HG02763 (cell line): ENCODE measurements around the gene KIAA0513.
"Not testable (repeated sequence)": the region's sequence is repeated elsewhere in the genome, so short reads cannot be mapped to it uniquely, and the experiment has no call there.

Experiments used
- ATAC-seq: cut with Tn5 transposase; IDR thresholded peaks from one replicate; pipeline ENCODE4 v1.9.1; 2021; ENCODE audit warnings: mild to moderate bottlenecking, moderate library complexity; ENCODE audit not compliant: unreplicated experiment

KIAA0513 gene

DNA sequence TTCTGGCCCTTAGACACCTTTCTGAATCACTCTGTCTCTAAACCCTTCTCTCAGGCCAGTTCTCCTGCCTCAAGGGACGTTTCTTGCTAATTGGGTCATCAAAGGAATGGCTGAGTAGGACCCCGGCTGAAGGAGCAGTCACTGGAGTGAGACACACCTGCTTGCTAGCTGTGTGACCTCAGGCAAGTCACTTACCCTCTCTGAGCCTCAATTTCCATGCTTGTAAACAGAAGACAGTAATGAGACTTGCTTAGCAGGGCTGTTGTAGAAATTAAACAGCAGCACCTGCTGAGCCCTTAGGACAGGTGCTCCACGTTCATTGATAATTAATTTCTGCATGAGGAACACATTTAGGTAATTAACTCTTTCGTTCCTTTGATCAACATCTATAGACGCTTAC lies 77.9 kb downstream of the KIAA0513 start:
- no peak for ATAC-seq

DNA sequence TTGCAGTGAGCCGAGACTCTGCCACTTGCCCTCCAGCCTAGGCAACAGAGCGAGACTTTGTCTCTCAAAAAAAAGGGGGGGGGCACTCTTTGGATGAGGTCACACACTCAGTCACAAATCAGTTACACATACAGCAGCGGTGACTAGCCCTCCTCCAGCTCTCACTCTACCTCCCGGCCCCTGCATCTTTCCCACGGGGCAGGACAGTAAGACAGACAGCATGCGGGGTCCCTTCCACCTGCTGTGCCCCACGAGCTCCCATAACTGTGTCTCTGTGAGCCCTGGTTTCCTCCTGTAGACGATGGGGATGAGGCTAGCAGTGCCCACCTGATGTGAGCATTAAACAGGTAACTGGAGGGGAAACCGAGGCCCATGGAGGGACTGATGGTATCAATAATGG lies 79.5 kb downstream of the KIAA0513 start:
- no peak for ATAC-seq

DNA sequence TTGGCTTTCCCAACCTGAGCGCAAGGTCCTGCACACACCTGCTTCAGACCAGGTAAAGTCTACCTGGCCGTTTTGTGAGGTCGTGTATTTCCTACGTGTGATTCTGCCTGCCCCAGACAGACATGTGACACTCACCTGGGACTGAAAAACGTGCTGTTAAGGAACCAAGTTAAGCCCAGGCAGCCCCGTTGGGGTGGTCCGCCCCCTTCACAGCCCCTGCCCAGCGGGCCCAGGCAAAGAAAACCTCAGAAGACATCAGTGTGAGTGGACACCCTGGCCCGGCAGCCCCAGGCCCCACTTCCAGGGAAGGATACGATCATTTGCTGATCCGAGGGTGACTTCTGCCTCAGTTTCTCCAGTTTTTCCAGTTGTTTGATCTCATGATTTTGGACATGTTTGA lies 79.9 kb downstream of the KIAA0513 start:
- ATAC-seq: no peak

DNA sequence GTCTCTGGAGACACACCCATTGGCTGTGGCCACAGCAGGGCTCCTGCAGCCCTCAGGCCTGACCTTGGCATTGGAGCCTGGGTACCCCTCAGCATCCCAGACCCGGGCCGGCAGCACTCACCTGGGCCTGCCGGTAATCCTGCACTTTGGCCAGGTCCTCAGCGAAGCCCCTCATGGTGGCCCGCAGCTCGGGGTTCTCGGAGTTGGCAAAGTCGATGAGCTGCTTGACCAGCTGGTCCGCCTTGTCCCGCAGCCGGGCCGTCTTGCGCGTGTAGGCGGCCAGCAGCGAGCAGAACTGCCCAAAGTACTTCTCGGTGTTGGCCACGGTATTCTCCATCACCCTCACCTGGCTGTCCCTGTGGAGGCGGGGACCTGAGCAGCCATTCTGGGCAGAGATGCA lies 82.5 kb downstream of the KIAA0513 start:
- ATAC-seq: no peak

DNA sequence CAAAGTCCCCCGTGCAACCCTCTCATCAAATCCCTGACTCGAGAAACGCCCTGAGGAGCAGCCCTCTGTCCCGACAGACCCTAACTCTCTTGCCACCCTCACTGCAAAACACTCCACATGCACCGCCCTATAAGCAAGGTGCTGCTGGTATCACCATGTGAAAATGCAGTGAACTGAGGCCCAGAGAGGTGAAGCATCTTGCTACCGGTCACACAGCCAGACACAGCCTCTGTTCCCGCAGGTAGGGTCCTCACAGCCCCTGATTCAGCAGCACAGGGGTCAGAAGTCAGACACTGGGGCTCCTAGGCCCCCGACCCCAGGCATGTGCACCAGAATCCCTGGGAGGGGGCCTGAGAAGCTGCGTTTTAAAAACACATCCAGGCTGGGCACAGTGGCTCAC lies 83.6 kb downstream of the KIAA0513 start:
- no peak for ATAC-seq

DNA sequence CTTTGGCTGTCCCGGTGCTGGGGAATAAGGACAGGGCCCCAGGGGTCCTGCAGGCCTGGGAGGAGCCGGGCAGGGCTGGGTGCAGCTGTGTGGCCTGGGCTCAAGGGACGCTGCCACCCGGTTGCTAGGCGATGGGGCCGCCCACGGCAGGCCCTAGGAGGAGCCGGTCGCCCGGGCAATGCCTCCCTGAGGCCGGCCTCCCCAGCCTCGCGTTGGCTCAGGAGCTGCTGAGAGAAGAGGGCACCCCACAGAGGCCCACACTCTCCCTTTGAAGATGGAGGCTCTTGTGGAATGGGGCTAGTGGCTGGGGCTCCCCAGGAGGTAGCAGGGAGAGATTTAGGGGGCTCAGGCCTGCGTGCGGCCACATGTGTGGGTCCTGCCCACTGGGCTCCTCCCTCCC lies 84.8 kb downstream of the KIAA0513 start, which contains the start of gene CIBAR2:
Gene CIBAR2, minus strand, starts transcription at position 109 of the 400 bp plus-strand sequence. CDS start 120 bp downstream, outside the sequence.
- no peak for ATAC-seq

DNA sequence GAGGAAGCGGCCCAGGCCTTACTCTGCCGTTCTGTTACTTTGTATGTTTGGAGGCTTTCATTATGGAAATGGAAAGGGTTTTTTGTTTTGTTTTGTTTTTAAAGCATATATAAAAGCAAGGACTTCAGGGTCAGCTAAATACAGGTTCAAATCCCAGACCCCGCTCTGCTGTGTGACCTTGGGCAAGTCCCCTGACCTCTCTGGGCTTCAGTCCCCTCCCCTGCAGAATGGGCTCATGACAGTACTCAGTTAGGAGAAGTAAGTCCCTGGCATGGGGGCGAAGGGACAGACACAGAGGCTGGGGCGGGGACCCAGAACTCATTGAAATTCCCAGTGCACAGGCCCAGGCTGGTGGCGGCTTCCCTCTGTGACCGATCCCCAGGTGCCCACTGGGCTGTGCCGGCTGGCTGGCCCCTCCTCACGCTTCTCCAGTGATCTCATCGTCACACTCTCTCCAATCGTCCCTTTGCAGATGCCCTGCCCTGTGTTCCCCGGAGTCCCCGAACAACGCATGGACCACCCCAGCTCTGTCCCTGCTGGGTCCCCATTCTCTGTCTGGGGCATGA lies 85.7 kb downstream of the KIAA0513 start:
- no peak for ATAC-seq

DNA sequence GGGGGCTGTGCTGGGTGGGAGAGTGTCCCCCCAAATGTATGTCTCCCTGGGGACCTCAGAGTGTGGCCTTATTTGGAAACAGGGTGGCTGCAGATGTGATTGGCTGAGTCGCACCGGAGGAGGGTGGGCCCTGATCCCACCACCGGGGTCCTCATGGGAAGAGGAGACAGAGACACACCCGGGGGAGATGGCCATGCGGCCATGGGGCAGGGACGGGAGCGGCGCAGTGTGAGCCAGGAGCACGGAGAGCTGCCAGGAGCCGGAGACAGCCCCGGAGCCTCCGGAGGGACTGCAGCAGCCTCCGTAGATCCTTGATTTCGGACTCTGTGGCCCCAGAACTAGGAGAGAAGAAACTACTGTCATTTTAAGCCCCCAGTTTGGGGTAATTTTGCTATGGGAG lies 86.3 kb downstream of the KIAA0513 start:
- ATAC-seq: no peak

DNA sequence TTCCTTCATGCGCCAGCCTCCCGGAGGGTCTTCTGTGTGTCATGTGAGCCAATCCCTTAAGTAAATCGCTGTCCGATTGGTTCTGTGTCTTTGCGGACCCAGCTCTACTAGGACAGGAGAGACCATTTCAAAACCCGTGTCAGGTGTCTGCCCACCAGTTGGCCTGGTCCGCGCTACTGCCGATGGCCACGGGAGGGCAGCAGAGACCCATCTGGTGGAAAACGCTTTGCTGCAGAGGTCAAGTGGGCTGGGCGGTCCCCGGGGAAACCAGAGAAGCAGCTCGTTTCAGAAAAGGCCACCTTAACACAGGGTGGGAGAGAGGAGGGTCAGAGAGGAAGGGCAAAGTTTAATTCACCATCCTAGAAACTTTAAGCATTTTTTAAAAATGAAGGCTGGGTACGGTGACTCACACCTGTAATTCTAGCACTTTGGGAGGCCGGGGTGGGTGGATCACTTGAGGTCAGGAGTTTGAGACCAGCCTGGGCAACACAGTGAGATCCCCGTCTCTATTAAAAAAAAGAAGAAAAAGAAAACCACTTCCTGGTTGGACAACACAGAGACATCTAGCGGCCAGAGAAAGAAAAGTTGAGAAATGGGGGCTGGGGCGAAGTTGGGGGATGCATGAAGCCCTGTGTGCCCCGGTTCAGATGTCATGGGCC lies 87.4 kb downstream of the KIAA0513 start:
- ATAC-seq: no peak

DNA sequence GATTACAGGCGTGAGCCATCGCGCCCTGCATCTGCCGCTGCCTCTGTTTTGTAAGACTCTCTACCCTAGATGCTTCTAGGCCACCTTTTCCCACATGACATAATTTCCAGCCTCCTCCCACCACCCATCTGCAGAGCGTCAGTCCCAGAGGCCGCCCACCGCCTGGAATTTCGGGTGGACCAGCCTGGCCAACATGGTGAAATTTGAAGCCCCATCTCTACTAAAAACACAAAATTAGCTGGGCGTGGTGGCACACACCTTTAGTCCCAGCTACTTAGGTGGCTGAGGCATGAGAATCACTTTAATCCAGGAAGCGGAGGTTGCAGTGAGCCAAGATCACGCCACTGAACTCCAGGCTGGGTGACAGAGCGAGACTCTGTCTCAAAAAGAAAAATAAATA lies 89.8 kb downstream of the KIAA0513 start:
- no peak for ATAC-seq

DNA sequence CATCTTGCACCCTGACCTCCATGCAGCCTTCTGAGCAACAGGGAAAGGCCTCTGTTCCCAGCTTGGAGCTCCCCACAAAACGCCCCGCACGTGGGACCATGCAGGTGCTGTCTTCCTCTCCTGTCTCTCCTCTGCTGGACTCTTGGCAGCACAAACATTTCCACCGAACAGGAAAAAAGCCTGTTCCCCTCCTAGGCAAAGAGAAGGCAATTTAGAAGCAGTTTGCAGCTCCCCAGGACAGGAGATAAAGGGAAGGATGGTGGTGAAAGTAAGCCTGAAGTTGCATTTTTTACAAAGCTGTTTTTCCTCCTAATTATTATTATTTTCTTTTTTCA lies 92.4 kb downstream of the KIAA0513 start:
- no peak for ATAC-seq

DNA sequence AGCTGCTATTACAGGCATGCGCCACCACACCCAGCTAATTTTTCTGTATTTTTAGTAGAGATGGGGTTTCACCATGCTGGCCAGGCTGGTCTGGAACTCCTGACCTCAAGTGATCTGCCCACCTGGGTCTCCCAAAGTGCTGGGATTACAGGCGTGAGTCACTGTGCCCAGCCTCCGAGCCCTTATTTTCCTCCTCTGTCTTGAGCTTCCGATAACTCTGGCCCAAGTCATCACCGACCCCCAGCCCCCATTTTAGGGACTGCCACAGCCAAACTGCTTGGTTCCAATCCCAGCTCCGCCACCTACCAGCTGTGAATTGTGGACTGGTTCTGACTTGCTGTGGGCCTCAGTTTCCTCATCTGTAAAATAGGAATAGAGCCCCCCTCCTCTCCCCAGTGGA lies 95.8 kb downstream of the KIAA0513 start:
- ATAC-seq: not testable (repeated sequence)

DNA sequence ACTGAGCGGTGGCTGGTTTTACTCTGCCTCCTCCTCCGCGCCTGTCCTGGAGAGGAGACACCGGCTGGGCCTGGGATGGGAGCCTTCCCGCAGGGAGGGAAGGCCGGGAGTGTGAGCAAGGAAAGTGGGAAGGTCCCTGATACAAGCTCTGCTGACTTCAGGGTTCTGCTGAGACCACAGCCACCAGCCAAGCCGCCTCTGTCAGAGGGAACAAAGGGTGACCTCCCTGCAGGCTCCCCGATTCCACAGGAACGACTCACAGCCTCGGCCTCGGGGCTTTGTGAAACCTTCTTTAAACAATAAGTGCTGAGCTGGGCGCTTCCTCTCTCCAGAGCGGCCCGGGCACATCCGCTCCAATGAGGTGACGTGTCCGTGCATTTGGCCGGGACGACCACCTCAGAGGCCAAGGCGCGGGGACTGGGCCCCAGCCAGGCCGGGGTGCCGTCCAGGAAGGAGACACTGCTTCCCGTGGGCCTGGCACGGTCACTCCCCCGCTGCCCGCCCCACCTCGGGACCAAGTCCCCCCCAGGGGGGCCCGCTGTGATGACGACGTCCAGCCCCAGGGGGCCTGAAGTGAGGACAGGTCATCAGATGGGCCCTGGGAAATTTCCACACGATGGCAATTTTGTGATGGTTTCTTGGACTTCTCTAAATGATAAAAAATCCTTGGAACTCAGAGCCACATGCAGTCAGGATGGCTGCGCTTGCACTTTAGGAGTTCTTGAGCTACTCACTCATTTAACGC lies 96.5 kb downstream of the KIAA0513 start:
- no peak for ATAC-seq

DNA sequence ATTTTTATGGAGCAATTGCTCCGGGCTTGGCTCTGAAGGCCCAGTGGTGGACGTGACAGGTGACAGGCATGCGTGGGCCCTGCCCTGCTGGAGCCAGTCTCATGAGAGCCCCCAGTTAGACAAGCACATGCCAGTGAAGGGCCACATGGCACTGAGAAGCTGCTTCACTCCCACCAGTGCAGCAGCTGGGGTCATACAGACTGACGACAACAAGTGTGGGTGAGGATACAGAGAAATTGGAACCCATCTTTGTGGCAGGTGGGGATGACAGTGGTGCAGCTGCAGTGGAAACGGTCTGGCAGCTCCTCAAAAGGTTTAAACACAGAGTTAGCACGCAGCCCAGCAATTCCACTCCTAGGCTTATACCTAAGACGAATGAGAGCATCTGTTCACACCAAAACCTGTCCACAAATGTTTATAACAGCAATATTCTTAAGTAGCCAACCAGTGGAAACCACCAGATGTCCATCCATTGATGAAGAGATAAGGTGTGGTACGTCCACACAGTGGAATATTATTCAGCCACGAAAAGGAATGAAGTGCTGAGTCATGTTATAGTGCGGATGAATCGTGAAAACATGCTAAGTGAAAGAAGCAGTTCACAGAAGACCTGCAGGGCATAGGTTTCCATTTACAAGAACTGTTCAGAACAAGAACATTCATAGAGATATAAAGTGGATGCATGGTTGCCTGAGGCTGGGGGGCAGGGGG lies 97.2 kb downstream of the KIAA0513 start:
- no peak for ATAC-seq

DNA sequence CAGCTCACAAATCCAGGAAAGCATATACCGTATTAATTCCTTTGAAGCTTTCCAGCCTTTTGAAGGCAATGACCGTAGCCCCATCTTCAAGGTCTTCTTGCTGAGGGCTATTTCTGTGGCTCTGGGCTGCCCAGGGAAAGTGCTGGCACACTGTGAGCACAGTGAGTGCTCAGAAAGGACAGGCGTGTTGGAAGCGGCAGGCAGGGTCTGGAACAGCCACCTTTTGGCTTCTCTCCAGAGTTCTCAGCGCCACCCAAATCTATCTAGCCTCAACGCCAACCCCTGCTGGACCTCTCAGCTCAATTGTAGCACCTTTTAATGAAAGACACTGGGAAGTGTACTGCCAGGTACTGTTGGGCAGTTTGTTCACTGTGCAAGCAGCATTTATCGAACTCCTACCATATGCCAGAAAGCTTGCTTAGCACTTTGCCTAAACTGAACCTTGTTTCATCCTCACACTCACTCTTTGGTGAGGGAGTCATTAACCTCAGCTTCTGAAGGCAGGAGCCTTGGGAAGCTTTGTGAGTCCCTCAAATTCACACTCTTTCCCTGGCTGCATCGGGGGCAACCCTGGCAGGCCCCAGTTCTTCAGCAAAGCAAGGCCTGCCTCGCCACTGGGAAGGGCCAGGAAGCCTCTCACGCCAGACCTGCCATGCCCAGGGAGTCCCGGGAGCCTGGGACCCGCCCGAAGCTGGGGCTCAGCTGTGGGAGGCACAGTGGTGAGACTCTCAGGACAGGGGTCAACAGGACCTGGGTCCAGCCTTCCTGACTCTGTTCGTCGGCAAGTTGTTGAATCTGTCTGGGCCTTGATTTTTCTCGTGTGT lies 98.2 kb downstream of the KIAA0513 start:
- ATAC-seq: no peak

DNA sequence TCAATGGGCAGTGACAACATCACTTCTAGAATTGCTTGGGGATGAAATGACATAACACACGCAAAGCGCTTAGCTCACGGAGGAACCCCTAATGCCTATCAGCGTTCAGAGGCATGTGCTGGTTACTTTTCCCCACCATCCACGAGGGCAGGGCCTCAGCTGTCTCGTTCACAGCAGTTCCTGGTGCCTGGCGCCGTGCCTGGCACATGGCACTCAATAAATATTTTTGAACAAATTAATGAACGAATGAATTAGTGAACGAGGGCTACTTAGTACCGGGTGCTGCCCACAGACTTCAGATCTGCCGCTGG lies 98.8 kb downstream of the KIAA0513 start:
- no peak for ATAC-seq

DNA sequence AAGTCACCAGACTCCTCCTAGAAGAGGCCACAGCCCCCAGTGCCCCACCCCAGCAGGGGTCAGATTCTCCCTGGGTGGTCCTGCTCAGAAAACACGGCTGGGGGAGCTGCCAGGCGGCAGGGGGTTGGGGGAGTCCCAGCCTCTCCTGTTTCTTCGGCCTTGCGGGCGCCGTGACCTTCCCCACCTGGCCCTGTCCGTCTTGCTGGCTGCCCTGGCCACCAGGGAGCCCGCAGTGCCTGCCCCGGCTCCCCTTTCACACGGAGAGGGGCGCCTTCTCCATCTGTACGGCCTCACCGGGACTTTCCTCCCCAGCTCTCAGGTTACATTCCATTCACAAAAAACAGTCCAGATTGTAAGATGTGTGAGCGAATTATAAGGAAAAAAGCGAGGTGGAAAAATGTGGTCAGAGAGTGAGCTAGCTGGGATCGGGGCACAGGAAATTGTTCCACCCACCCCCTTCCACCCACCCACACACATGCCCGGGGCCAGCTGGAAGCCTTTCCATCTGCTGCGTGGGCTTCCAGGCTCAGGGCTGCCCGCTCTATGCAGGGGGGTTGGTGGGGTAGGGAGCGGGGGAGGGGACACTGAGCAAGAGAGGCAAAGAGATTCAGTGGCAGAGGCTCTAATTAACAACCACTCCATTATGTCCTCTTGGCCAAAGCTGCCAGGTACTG lies 99.2 kb downstream of the KIAA0513 start:
- ATAC-seq: no peak

DNA sequence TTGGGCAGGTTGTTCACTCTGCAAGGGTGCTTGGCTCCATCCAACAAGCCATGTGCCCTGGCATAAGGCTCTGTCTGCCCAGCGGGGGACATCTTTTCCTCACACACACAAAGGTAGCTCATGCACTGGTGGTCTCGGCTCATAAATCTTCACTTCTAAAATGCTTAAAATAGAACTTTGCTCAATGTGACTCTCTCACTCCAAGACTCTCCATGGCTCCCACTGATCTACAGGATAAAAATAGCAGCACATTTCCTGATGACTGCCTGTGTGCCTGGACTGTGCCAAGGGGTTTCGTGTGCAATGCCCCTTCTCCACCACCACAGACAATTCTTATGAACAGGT lies 99.8 kb downstream of the KIAA0513 start:
- no peak for ATAC-seq

DNA sequence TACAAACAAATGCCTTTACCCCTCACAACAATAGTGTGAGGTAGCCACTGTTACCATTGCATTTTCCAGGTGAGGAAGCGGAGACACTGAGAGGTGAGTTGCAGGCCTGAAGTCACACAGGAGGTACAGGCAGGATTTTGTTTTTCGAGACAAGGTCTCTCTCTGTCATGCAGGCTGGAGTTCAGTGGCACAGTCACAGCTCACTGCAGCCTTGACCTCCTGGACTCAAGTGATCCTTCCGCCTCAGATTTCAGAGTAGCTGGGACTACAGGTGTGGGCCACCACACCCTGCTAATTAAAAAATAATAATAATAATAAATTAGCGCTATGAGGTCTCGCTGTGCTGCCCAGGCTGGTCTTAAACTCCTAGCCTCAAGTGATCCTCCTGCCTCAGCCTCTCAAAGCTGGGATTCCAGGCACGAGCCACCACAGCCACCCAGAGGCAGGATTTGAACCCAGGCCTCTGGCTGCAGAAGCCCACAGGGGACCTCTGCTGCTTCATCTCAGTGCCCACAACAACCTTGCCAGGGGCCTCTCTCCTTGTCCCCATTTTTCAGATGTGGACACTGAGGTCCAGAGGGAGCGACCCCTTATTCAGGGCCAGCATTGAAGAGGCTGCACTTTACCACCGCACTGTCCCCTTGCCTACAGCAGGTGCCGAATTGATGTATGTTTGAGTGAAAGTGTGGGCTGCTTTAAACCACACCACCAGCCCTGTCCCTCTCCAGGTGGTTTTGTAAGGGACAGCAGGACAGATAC lies 100.7 kb downstream of the KIAA0513 start:
- ATAC-seq: no peak
